ENCODE results near the gene GMEB2.

GMEB2 gene

DNA sequence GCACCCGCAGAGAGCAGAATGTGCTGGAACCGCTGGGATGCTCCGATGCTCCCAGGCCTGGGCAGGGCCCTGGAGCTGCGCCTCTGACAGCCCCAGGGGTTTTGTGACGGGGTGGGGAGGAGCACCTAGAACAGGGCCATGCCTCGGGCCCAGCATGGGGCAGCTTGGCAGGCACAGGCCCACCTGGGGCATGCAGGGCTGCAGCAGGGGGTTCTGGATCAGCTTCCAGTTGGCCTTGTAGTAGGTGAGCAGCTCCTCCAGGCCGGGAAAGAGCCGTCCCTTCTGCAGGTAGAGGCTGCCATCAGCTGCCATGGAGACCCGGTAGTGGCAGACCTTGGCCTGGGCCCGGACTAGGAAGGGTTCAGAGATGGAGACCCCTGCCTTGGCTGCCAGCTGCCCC is 83.8 kb downstream of the GMEB2 start:
- H3K4me3 ChIP-seq (ENCODE audit: low read length): no peak overlapping the region
- TF ChIP-seq, protein P1, sequence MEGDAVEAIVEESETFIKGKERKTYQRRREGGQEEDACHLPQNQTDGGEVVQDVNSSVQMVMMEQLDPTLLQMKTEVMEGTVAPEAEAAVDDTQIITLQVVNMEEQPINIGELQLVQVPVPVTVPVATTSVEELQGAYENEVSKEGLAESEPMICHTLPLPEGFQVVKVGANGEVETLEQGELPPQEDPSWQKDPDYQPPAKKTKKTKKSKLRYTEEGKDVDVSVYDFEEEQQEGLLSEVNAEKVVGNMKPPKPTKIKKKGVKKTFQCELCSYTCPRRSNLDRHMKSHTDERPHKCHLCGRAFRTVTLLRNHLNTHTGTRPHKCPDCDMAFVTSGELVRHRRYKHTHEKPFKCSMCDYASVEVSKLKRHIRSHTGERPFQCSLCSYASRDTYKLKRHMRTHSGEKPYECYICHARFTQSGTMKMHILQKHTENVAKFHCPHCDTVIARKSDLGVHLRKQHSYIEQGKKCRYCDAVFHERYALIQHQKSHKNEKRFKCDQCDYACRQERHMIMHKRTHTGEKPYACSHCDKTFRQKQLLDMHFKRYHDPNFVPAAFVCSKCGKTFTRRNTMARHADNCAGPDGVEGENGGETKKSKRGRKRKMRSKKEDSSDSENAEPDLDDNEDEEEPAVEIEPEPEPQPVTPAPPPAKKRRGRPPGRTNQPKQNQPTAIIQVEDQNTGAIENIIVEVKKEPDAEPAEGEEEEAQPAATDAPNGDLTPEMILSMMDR (IDR thresholded peaks at IDR 0.05; ENCODE audit: insufficient read depth, low read depth, low read length, missing control alignments): no peak
- DNase-seq (ENCODE audit: low read depth): no peak

DNA sequence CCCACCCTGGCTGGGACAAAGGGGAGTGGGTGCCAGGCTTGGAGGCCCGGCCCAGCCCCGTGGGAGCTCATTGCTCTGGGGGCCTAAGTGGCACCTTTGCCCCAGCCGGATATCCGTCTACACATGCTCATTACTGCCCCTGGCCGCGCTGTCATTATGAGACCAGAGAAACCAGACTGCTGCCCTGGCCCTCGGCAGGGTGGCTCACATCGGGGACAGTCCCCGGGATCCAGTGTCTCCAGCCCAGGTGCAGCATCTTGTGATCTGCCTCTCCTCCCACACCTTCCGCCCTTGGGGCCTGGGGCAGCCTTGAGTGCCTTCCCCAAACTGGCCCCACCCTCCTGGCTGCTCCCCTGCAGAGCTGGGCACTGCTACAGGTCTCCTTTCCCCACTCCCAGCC is 84.2 kb downstream of the GMEB2 start:
- TF ChIP-seq, protein P1 (IDR thresholded peaks at IDR 0.05; ENCODE audit: insufficient read depth, low read depth, low read length, missing control alignments): no peak
- DNase-seq (ENCODE audit: low read depth): no peak
- H3K4me3 ChIP-seq (ENCODE audit: low read length): no peak overlapping the region

DNA sequence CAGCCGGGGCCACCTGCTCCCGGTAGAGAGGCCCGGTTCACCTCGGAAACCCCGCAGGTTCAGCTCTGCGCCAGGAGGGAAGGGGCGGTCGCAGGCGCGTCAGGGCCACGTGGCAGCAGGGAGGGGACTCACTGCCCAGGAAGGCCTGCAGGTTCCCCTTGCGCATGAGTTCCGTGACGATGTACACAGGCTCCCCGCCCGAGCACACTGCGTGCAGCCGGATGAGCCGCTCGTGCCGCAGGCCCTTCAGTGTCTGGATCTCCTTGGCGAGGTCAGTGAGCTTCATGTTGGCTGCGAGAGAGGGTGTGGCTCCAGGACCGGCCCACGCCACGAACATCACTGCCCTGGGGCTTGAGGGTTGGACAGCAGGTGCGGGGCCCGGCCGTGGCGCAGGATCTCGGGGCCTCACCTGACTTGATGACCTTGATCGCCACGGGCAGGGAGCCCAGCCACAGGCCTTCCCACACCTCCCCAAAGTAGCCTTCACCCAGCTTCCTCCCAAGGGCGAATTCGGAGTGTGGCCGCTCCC is 84.8 kb downstream of the GMEB2 start:
- no peak overlapping the region for H3K4me3 ChIP-seq (ENCODE audit: low read length)
- DNase-seq (ENCODE audit: low read depth): no peak
- TF ChIP-seq, protein P1 (IDR thresholded peaks at IDR 0.05; ENCODE audit: insufficient read depth, low read depth, low read length, missing control alignments): no peak

DNA sequence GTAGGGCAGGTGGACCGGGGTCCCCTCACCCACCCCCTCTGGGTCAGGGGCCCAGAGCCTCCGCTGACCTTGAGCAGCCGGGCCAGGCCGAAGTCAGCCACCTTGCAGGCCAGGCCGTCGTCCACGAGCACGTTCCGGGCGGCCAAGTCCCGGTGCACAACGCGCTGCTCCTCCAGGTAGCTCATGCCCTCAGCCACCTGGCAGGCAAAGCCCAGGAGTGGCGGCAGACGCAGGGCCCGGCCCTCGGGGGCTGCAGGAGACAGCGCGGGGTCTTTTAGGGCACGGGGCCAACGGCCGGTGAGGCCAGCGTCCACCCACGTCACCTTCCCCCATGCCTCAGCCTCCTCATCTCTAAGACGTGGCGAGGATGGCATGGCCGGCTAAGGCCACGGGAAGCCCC is 85.5 kb downstream of the GMEB2 start:
- no peak overlapping the region for H3K4me3 ChIP-seq (ENCODE audit: low read length)
- TF ChIP-seq, protein P1 (IDR thresholded peaks at IDR 0.05; ENCODE audit: insufficient read depth, low read depth, low read length, missing control alignments): no peak
- no peak for DNase-seq (ENCODE audit: low read depth)

DNA sequence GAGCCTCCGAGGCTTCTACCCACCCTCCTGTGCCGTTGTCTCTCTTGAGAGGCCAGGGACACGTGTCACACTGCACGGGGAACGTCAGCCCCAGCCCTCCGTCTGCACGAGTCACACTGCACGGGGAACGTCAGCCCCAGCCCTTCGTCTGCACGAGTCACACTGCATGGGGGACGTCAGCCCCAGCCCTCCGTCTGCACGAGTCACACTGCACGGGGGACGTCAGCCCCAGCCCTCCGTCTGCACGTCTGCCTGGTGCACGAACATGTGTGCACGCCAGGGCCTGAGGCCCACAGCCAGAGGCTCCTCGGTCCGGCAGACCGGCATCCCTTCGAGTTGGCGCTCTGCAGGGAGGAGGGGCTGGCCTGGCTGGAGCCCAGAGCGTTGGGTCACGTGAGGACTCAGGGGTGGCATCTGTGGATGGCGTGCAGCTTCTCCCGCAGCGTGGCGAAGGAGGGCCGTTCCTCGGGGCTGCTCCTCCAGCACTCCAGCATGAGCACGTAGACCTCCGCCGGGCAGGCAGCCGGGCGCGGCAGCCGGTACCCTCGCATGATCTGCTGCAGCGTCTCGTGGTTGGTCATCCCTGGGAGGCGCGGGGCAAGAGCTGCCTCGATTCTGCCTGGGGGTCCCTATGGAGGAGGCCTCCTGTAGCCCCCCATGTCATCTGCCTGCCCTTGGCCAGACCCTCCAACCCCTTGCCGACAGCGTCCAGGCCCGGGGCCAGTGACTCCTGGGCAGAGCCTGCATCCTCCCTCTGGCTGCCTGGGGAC is 86.3 kb downstream of the GMEB2 start:
- TF ChIP-seq, protein P1 (IDR thresholded peaks at IDR 0.05; ENCODE audit: insufficient read depth, low read depth, low read length, missing control alignments): no peak
- DNase-seq (ENCODE audit: low read depth): no peak
- no peak overlapping the region for H3K4me3 ChIP-seq (ENCODE audit: low read length)

DNA sequence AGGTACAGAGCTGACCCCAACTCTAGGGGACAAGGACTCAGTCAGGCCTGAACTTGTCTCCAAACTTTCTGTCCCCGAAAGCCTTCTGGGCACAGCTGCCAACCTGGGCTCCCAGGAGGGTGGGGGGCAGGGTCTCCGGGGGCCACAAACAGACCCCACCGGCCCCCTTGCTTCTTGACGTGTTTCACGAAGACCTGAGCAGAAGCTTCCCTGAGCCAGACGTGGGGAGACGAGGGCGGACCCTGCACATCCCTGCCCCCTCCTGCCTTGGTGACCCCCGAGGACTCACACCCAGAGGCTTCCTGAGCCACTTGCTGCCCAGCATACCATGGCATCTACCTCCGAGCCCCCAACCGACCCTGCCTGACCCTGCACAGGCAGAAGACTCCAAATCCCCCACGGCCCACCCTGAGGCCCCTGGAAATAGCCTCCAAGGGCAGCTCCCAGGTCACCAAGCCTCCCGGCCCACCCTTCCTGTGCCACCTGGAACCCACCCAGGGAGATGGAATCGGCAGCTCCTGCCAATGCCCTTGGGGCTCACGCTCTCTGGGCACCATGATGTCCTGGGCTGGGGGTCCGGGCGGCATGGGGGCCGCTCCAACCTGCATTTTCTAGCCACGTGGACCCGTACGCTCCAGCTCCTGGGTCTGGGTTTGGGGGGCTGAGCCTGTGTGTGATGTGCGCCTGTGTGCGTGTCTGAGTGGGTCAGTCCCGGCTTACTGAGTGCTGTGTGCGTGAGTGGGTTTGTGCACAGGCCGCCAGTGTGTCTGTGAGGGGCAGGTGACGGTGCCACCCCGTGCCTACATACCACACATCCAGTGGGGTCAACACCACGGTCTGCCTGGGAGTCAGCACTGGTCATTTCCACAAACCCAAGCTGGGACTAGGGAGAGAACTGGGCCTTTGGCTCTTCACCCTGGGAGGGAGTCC is 87.2 kb downstream of the GMEB2 start:
- TF ChIP-seq, protein P1 (IDR thresholded peaks at IDR 0.05; ENCODE audit: insufficient read depth, low read depth, low read length, missing control alignments): no peak
- H3K4me3 ChIP-seq (ENCODE audit: low read length): no peak overlapping the region
- no peak for DNase-seq (ENCODE audit: low read depth)
